Measurements from ENCODE around the gene FIGNL1.

FIGNL1 gene

DNA sequence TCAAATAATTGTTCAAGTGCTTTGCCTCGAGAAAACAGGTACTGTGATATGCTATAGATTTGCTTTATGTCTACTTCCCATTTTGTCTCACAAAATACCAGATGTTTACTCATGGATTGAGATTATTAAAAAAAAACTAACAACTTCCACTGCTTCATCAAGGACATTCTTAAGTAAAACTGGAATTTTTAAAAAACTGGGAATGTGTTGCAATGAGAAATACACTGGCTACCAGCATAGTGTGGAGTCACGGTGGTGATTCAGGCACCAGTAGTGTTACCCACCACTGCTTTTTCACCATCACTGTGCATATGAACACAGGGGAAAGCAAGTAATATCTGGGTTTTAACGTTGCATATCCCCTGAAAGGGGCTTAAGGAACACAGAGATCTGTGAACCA, 21.2 kb downstream of the FIGNL1 start:
- no peak for TF ChIP-seq EZH2phosphoT487 (IDR thresholded peaks at IDR 0.05; ENCODE audit: borderline replicate concordance)
- TF ChIP-seq, protein P1, sequence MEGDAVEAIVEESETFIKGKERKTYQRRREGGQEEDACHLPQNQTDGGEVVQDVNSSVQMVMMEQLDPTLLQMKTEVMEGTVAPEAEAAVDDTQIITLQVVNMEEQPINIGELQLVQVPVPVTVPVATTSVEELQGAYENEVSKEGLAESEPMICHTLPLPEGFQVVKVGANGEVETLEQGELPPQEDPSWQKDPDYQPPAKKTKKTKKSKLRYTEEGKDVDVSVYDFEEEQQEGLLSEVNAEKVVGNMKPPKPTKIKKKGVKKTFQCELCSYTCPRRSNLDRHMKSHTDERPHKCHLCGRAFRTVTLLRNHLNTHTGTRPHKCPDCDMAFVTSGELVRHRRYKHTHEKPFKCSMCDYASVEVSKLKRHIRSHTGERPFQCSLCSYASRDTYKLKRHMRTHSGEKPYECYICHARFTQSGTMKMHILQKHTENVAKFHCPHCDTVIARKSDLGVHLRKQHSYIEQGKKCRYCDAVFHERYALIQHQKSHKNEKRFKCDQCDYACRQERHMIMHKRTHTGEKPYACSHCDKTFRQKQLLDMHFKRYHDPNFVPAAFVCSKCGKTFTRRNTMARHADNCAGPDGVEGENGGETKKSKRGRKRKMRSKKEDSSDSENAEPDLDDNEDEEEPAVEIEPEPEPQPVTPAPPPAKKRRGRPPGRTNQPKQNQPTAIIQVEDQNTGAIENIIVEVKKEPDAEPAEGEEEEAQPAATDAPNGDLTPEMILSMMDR (conservative IDR thresholded peaks at IDR 0.05; ENCODE audit: low read length) = no peak
- no peak overlapping the region for H3K4me3 ChIP-seq (ENCODE audit: low read length, poor library complexity, severe bottlenecking)
- no peaks in the 10 kb centered on the region for H3K9me3 ChIP-seq (ENCODE audit: insufficient read depth, low read depth, low read length)
- no peaks in the 10 kb centered on the region for H3K9me2 ChIP-seq (replicated peaks; ENCODE audit: low read depth, low read length)
- H3K4me2 ChIP-seq (ENCODE audit: low read depth, low read length, poor library complexity, severe bottlenecking) = no peak overlapping the region
- no peaks in the 10 kb centered on the region for H3K36me3 ChIP-seq (ENCODE audit: insufficient read depth, low read length)
- no peaks in the 10 kb centered on the region for H3F3A ChIP-seq (ENCODE audit: low read depth)
- H3K79me2 ChIP-seq (ENCODE audit: insufficient read depth, low read length) = no peaks in the 10 kb centered on the region
- no peaks in the 10 kb centered on the region for H4K20me1 ChIP-seq (ENCODE audit: insufficient read depth, low read length, poor library complexity, severe bottlenecking)
- H3K9ac ChIP-seq (ENCODE audit: low read depth, low read length, poor library complexity, severe bottlenecking) = no peak overlapping the region
- H3K4me1 ChIP-seq (ENCODE audit: insufficient read depth, low read length, poor library complexity, severe bottlenecking) = no peaks in the 10 kb centered on the region
- no peak overlapping the region for H2AFZ ChIP-seq (ENCODE audit: low read length)
- no peaks in the 10 kb centered on the region for H3K27me3 ChIP-seq (ENCODE audit: insufficient read depth, low read length, poor library complexity, severe bottlenecking)

DNA sequence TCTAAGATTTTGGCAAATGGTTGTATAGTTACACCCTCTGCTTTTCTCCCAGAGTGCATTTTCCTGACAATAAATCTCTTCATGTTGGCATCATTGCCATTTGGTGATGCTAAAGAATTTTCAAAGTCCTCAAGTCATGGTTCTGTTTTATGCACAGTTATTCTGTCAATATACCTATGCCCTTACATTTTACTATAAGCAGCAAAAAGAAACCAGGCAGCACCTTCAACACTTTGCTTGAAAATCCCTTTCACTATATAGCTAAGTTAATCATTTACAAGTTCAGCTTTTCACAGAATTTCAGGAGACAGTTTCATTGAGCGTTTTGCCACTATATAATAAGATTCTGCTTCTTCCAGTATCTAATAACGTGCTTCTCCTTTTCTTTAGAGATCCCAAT, 22.6 kb downstream of the FIGNL1 start:
- Histone ChIP-seq H3K4me1 (ENCODE audit: insufficient read depth, low read length, poor library complexity, severe bottlenecking) (no peaks in the 10 kb centered on the region), H2AFZ (ENCODE audit: low read length) (no peak overlapping the region), H3K4me2 (ENCODE audit: low read depth, low read length, poor library complexity, severe bottlenecking) (no peak overlapping the region), H3K4me3 (ENCODE audit: low read length, poor library complexity, severe bottlenecking) (no peak overlapping the region), H3K9me3 (ENCODE audit: insufficient read depth, low read depth, low read length) (no peaks in the 10 kb centered on the region), H3F3A (ENCODE audit: low read depth) (no peaks in the 10 kb centered on the region), H3K9ac (ENCODE audit: low read depth, low read length, poor library complexity, severe bottlenecking) (no peak overlapping the region), H3K36me3 (ENCODE audit: insufficient read depth, low read length) (no peaks in the 10 kb centered on the region), H3K9me2 (replicated peaks; ENCODE audit: low read depth, low read length) (no peaks in the 10 kb centered on the region), H3K27me3 (ENCODE audit: insufficient read depth, low read length, poor library complexity, severe bottlenecking) (no peaks in the 10 kb centered on the region), H4K20me1 (ENCODE audit: insufficient read depth, low read length, poor library complexity, severe bottlenecking) (no peaks in the 10 kb centered on the region), H3K79me2 (ENCODE audit: insufficient read depth, low read length) (no peaks in the 10 kb centered on the region)
- TF ChIP-seq, protein P1 (conservative IDR thresholded peaks at IDR 0.05; ENCODE audit: low read length) = no peak
- no peak for TF ChIP-seq EZH2phosphoT487 (IDR thresholded peaks at IDR 0.05; ENCODE audit: borderline replicate concordance)

DNA sequence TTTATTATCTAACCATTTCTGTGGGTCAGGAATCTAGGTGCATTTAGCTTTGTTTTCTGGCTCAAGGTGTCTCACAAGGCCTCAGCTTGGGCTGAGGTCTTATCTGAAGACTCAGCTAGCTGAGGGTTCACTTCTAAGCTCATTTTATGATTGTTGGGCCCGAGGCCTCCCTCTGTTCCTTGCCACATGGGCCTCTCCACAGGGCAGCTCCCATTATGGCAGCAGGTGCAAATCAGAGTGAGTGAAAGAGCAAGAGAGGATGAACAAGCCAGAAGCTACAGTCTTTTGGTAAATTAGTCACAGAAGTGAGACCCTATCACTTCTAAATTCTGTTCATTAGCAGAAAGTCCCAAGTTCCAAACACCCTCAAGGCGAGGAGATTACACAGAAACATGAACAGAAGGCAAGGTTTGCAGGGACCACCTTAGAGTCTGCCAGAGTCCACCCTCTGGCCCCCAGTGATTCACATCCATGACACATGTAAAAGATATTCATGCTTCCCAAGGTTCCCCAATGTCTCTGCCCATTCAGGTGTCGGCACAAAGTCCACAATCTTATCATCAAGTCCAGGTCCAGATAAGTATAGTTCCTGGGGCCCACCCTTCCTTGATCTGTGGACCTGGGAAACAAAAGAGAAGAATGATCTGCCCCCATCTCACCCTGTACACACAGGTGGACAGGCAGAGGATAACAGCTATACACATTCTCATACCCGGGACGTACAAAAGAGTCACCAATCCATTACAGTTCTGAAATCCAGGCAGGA, 23.7 kb downstream of the FIGNL1 start:
- no peak for TF ChIP-seq EZH2phosphoT487 (IDR thresholded peaks at IDR 0.05; ENCODE audit: borderline replicate concordance)
- TF ChIP-seq, protein P1 (conservative IDR thresholded peaks at IDR 0.05; ENCODE audit: low read length) = no peak
- Histone ChIP-seq H4K20me1 (ENCODE audit: insufficient read depth, low read length, poor library complexity, severe bottlenecking) (no peaks in the 10 kb centered on the region), H3K9me2 (replicated peaks; ENCODE audit: low read depth, low read length) (no peaks in the 10 kb centered on the region), H3K79me2 (ENCODE audit: insufficient read depth, low read length) (no peaks in the 10 kb centered on the region), H3K4me3 (ENCODE audit: low read length, poor library complexity, severe bottlenecking) (no peak overlapping the region), H3K27me3 (ENCODE audit: insufficient read depth, low read length, poor library complexity, severe bottlenecking) (no peaks in the 10 kb centered on the region), H3K36me3 (ENCODE audit: insufficient read depth, low read length) (no peaks in the 10 kb centered on the region), H3K9ac (ENCODE audit: low read depth, low read length, poor library complexity, severe bottlenecking) (no peak overlapping the region), H3K4me1 (ENCODE audit: insufficient read depth, low read length, poor library complexity, severe bottlenecking) (no peaks in the 10 kb centered on the region), H2AFZ (ENCODE audit: low read length) (no peak overlapping the region), H3K4me2 (ENCODE audit: low read depth, low read length, poor library complexity, severe bottlenecking) (no peak overlapping the region), H3F3A (ENCODE audit: low read depth) (no peaks in the 10 kb centered on the region), H3K9me3 (ENCODE audit: insufficient read depth, low read depth, low read length) (no peaks in the 10 kb centered on the region)

All from Loucy (cell line).